Lower leg skin (tissue), 3 donors: Measurements from ENCODE around the gene GPRIN3.

Source experiments
- CTCF ChIP-seq, 3 donors: fragments of 450-650 bp; IDR thresholded peaks; one replicate each; pipeline ENCODE4 v1.5.1; 2016; ENCODE audit warnings: antibody characterized with exemption in 3 of 3, mild to moderate bottlenecking in 3 of 3, moderate library complexity in 2 of 3
- POLR2A ChIP-seq, 2 donors: fragments of 450-650 bp; IDR thresholded peaks; one replicate each; pipeline ENCODE4 v1.6.1; 2016 to 2017; ENCODE audit warnings: antibody characterized with exemption in 2 of 2, mild to moderate bottlenecking in 1 of 2, moderate library complexity in 1 of 2

DNA sequence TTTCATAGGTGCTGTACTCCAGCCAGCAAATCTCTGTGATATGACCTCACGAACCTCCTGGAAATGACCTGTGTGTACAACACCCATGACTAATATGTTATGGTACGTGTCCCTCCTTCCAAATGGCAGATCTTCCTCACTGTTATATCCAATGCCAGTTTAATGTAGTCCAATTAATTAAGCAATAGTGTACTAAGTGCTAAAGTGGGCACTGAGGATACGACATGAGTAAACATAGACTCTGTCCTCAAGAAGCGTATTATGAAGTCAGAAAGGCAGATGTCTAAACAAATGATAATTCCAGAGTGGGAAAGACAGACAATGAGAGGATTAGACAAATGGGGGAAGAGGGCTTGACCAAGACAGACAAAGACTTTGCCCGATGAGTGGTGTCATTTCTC lies 33.9 kb downstream of the GPRIN3 start:
- TF ChIP-seq CTCF (IDR thresholded peaks at IDR 0.05) (no peak), POLR2A (IDR thresholded peaks at IDR 0.05) (no peak)
